ENCODE measurements around the gene CTCF. TPM values are rescaled to one million over a fixed set of nuclear protein-coding genes. Genes with fewer than 3 reads are reported as not detected.

The CTCF gene
- total RNA-seq, 1 donor from 2014 or later: 45.0 TPM

- TF ChIP-seq, protein P1, sequence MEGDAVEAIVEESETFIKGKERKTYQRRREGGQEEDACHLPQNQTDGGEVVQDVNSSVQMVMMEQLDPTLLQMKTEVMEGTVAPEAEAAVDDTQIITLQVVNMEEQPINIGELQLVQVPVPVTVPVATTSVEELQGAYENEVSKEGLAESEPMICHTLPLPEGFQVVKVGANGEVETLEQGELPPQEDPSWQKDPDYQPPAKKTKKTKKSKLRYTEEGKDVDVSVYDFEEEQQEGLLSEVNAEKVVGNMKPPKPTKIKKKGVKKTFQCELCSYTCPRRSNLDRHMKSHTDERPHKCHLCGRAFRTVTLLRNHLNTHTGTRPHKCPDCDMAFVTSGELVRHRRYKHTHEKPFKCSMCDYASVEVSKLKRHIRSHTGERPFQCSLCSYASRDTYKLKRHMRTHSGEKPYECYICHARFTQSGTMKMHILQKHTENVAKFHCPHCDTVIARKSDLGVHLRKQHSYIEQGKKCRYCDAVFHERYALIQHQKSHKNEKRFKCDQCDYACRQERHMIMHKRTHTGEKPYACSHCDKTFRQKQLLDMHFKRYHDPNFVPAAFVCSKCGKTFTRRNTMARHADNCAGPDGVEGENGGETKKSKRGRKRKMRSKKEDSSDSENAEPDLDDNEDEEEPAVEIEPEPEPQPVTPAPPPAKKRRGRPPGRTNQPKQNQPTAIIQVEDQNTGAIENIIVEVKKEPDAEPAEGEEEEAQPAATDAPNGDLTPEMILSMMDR (IDR thresholded peaks at IDR 0.05; ENCODE audit: insufficient read depth, low read length, poor library complexity, severe bottlenecking): no peak
- no peak overlapping the region for H3K4me3 ChIP-seq (ENCODE audit: low read depth, low read length)
- no peak for DNase-seq (ENCODE audit: low read depth)
- peaks cover 74% of the 10 kb centered on the region for H3K27me3 ChIP-seq (ENCODE audit: control insufficient read depth, insufficient read depth, low read length)
- no peaks in the 10 kb centered on the region for H3K36me3 ChIP-seq (ENCODE audit: control insufficient read depth, insufficient read depth, low read length)
Observed at GRCh38 chr16:67647111-67647651, 84.9 kb downstream of the CTCF start.

- H3K36me3 ChIP-seq (ENCODE audit: control insufficient read depth, insufficient read depth, low read length): no peaks in the 10 kb centered on the region
- no peak for DNase-seq (ENCODE audit: low read depth)
- H3K27me3 ChIP-seq (ENCODE audit: control insufficient read depth, insufficient read depth, low read length): peaks cover 78% of the 10 kb centered on the region
- TF ChIP-seq, protein P1 (IDR thresholded peaks at IDR 0.05; ENCODE audit: insufficient read depth, low read length, poor library complexity, severe bottlenecking): no peak
- H3K4me3 ChIP-seq (ENCODE audit: low read depth, low read length): no peak overlapping the region
Observed at GRCh38 chr16:67647681-67648080, 85.4 kb downstream of the CTCF start.

DNA sequence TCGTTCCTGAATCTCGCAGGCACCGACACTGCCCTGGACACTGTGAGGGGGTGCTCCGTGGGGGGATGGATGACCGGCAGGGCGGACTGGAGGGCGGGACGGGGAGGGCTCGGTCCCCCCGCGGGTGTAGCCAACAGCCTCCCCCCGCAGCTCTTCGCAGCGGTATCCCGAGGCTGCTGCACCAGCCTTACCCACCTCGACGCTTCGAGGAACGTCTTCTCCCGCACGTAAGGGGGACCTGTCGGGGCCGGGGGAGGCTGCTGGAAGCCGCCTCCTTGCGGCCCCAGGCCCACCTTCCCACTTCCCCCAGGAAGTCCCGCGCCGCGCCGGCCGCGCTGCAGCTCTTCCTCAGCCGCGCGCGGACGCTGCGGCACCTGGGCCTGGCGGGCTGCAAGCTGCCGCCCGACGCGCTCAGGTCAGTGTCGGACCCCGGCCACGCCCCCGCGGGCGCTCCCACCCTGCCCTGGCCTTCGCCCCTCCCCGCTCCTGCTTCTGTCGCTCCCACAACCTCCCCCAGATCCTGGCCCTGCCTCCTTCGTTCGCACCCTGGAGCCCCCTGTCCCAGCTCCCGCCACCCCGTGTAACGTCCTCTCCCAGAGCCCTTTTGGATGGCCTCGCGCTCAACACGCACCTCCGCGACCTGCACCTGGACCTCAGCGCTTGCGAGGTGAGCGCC is 85.9 kb downstream of the CTCF start:
- H3K4me3 ChIP-seq (ENCODE audit: low read depth, low read length): no peak overlapping the region
- DNase-seq (ENCODE audit: low read depth): no peak
- no peaks in the 10 kb centered on the region for H3K36me3 ChIP-seq (ENCODE audit: control insufficient read depth, insufficient read depth, low read length)
- H3K27me3 ChIP-seq (ENCODE audit: control insufficient read depth, insufficient read depth, low read length): peaks cover 80% of the 10 kb centered on the region
- TF ChIP-seq, protein P1 (IDR thresholded peaks at IDR 0.05; ENCODE audit: insufficient read depth, low read length, poor library complexity, severe bottlenecking): no peak

- no peak overlapping the region for H3K4me3 ChIP-seq (ENCODE audit: low read depth, low read length)
- H3K27me3 ChIP-seq (ENCODE audit: control insufficient read depth, insufficient read depth, low read length): peaks cover 84% of the 10 kb centered on the region
- TF ChIP-seq, protein P1 (IDR thresholded peaks at IDR 0.05; ENCODE audit: insufficient read depth, low read length, poor library complexity, severe bottlenecking): no peak
- no peak for DNase-seq (ENCODE audit: low read depth)
- H3K36me3 ChIP-seq (ENCODE audit: control insufficient read depth, insufficient read depth, low read length): no peaks in the 10 kb centered on the region
Observed at GRCh38 chr16:67648764-67649407, 86.6 kb downstream of the CTCF start.

- TF ChIP-seq, protein P1 (IDR thresholded peaks at IDR 0.05; ENCODE audit: insufficient read depth, low read length, poor library complexity, severe bottlenecking): no peak
- no peak overlapping the region for H3K4me3 ChIP-seq (ENCODE audit: low read depth, low read length)
- H3K27me3 ChIP-seq (ENCODE audit: control insufficient read depth, insufficient read depth, low read length): peaks cover 89% of the 10 kb centered on the region
- no peaks in the 10 kb centered on the region for H3K36me3 ChIP-seq (ENCODE audit: control insufficient read depth, insufficient read depth, low read length)
- DNase-seq (ENCODE audit: low read depth): no peak
Observed at GRCh38 chr16:67649494-67649931, 87.2 kb downstream of the CTCF start.

All from kidney epithelial cell (primary cell).